Measurements from ENCODE around the gene DENND1C. TPM values are rescaled to one million over a fixed set of nuclear protein-coding genes. Genes with fewer than 3 reads are reported as not detected.

Gene DENND1C
- total RNA-seq (under 1 TPM; 0.26 to 0.93 (median 0.81) TPM), polyA plus RNA-seq (under 1 TPM; 0.17 to 0.27 (median 0.21) TPM)
- long read RNA-seq, donor 1, result 0 reads
- long read RNA-seq, donor 2, partial matches to known transcripts, result 1 of 1 reads
- long read RNA-seq, donor 2, other reads (novel, unspliced or antisense), result 0 of 1 reads

- DNase-seq (peak in 1 of 2 donors; percentile 36), ATAC-seq (peak in 1 of 4 donors; percentile 41)
- Histone ChIP-seq H3K27ac (no peak within 1 kb of the TSS), H3K27me3 (ENCODE audit: insufficient read depth in 3 of 3, low read length in 2 of 3) (peaks cover 0 to 22% (median 9%) of the 10 kb centered on the region in 3 donors), H3K4me3 (peak within 1 kb of the TSS; percentile 36), H3K36me3 (ENCODE audit: insufficient read depth in 1 of 2, low read depth in 1 of 2) (no peaks in the 10 kb centered on the region), H3K4me1 (no peaks in the 10 kb centered on the region), H3K9me3 (no peaks in the 10 kb centered on the region)
- TF ChIP-seq CTCF (IDR thresholded peaks at IDR 0.05), result peak; percentile 29
- 28 to 33% (median 29%) methylated on average over 23 to 24 of the region's 24 CpGs for WGBS, 3 donors
- intact Hi-C loops (cut with DNase I), result no loop called here
Measured at GRCh38 chr19:6481541-6482342, at the start of gene DENND1C. TSS of gene DENND1C (minus strand) at chr19:6481787. CDS start at chr19:6481695, 92 bp downstream.

- Histone ChIP-seq H3K9me3 (no peaks in the 10 kb centered on the region), H3K4me3 (peak within 1 kb of the TSS; percentile 74), H3K27ac (peak within 1 kb of the TSS; percentile 81), H3K4me1 (peaks cover 7% of the 10 kb centered on the region), H3K36me3 (ENCODE audit: insufficient read depth in 1 of 2, low read depth in 1 of 2) (no peaks in the 10 kb centered on the region), H3K27me3 (ENCODE audit: insufficient read depth in 3 of 3, low read length in 2 of 3) (peaks cover 0 to 22% (median 15%) of the 10 kb centered on the region in 3 donors)
- ATAC-seq, result peak; percentile 95 to 98 (median 98)
- peak; percentile 88 to 94 for DNase-seq
- intact Hi-C loops (cut with DNase I), result loop anchor here in 1 of 2 donors (5.0 to 10.0 kb wide), 2 partner anchors 207 to 334 kb away; partner anchors contain the start of genes GPR108 and TRIP10
- TF ChIP-seq CTCF (IDR thresholded peaks at IDR 0.05), result no peak
- 1% methylated on average over 26 to 44 of the region's 44 CpGs for WGBS, 3 donors
Measured at GRCh38 chr19:6530386-6531162, 49.0 kb upstream of the DENND1C start, which contains the start of gene TNFSF9. TSS of gene TNFSF9 (plus strand) at chr19:6531026. CDS start at chr19:6531037, 11 bp downstream.

- H3K27ac ChIP-seq, result peak overlapping the region; percentile 81
- WGBS, 3 donors, result 70 to 78% (median 76%) methylated on average over 2 of the region's 2 CpGs
- intact Hi-C loops (cut with DNase I), result loop anchor here in 1 of 2 donors (5.0 to 10.0 kb wide), 2 partner anchors 207 to 335 kb away; partner anchors contain the start of genes GPR108 and TRIP10
Measured at GRCh38 chr19:6529937-6530385, 48.4 kb upstream of the DENND1C start.

More at GRCh38 chr19:6529937-6530385, 48.4 kb upstream of the DENND1C start:
- DNase-seq (no peak), ATAC-seq (peak in 1 of 4 donors; percentile 2)
- TF ChIP-seq CTCF (IDR thresholded peaks at IDR 0.05), result no peak
- Histone ChIP-seq H3K27me3 (ENCODE audit: insufficient read depth in 3 of 3, low read length in 2 of 3) (peaks cover 0 to 22% (median 15%) of the 10 kb centered on the region in 3 donors), H3K4me3 (peak overlapping the region; percentile 74), H3K9me3 (no peaks in the 10 kb centered on the region), H3K36me3 (ENCODE audit: insufficient read depth in 1 of 2, low read depth in 1 of 2) (no peaks in the 10 kb centered on the region), H3K4me1 (peaks cover 7% of the 10 kb centered on the region)
